ENCODE data around the gene RUNX2.
A peak's percentile ranks its signal among the peaks of the same experiment; 100 is the strongest.

Gene RUNX2

GRCh38 chr6:45479834-45480751 is 152.0 kb downstream of the RUNX2 start:
- DNase-seq (ENCODE audit: extremely low read depth, insufficient read length), result peak; percentile 25
- Histone ChIP-seq H3K36me3 (ENCODE audit: control insufficient read depth, insufficient read depth, low read length) (no peaks in the 10 kb centered on the region), H3K27me3 (replicated peaks; ENCODE audit: control insufficient read depth, insufficient read depth, low read length) (no peaks in the 10 kb centered on the region; the same call in 1 of the 2 replicates), H3K4me3 (replicated peaks; ENCODE audit: low read depth, low read length) (no peak overlapping the region)
- TF ChIP-seq, protein P1, sequence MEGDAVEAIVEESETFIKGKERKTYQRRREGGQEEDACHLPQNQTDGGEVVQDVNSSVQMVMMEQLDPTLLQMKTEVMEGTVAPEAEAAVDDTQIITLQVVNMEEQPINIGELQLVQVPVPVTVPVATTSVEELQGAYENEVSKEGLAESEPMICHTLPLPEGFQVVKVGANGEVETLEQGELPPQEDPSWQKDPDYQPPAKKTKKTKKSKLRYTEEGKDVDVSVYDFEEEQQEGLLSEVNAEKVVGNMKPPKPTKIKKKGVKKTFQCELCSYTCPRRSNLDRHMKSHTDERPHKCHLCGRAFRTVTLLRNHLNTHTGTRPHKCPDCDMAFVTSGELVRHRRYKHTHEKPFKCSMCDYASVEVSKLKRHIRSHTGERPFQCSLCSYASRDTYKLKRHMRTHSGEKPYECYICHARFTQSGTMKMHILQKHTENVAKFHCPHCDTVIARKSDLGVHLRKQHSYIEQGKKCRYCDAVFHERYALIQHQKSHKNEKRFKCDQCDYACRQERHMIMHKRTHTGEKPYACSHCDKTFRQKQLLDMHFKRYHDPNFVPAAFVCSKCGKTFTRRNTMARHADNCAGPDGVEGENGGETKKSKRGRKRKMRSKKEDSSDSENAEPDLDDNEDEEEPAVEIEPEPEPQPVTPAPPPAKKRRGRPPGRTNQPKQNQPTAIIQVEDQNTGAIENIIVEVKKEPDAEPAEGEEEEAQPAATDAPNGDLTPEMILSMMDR (IDR thresholded peaks at IDR 0.05; ENCODE audit: insufficient read depth, low read length, poor library complexity, severe bottlenecking), result no peak

DNA sequence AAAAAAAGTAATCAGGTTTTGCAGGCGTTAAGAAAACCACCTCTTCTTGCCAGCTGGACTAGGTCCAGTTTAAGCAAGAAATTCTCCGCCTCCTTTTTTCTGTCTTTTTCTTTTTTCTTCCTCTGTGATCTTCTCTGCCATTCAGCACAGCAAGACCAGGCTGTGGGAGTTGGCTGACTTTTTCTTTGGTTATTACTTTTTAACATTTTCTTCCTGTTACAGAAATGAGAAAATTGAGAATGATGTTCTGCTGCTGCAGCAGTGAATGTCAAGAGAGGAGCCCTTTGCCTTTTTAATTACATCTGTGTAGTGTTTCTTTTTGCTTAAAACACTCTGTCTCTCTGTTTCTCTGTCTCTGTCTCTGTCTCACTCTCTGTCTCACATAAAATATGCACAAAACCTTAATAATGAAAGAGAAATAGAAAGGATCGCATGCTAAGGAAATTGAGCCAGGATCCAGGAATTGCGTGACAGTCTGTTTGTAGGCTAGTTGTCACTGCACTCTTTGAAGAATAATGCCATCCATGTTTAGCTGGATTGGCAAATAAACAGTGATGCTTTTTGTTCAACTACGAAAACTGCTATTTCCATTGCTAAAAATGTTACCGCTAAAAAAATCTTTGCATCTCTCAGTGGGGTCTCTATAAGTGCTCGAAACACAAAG is 152.8 kb downstream of the RUNX2 start:
- no peaks in the 10 kb centered on the region; the same call in 1 of the 2 replicates for H3K27me3 ChIP-seq (replicated peaks; ENCODE audit: control insufficient read depth, insufficient read depth, low read length)
- H3K36me3 ChIP-seq (ENCODE audit: control insufficient read depth, insufficient read depth, low read length), result no peaks in the 10 kb centered on the region
- no peak overlapping the region for H3K4me3 ChIP-seq (replicated peaks; ENCODE audit: low read depth, low read length)
- DNase-seq (ENCODE audit: extremely low read depth, insufficient read length), result no peak
- TF ChIP-seq, protein P1 (IDR thresholded peaks at IDR 0.05; ENCODE audit: insufficient read depth, low read length, poor library complexity, severe bottlenecking), result no peak

- TF ChIP-seq, protein P1 (IDR thresholded peaks at IDR 0.05; ENCODE audit: insufficient read depth, low read length, poor library complexity, severe bottlenecking), result no peak
- H3K36me3 ChIP-seq (ENCODE audit: control insufficient read depth, insufficient read depth, low read length), result no peaks in the 10 kb centered on the region
- H3K27me3 ChIP-seq (replicated peaks; ENCODE audit: control insufficient read depth, insufficient read depth, low read length), result no peaks in the 10 kb centered on the region; the same call in 1 of the 2 replicates
- H3K4me3 ChIP-seq (replicated peaks; ENCODE audit: low read depth, low read length), result no peak overlapping the region
- DNase-seq (ENCODE audit: extremely low read depth, insufficient read length), result no peak
Observed at GRCh38 chr6:45483021-45483420, 154.9 kb downstream of the RUNX2 start.

DNA sequence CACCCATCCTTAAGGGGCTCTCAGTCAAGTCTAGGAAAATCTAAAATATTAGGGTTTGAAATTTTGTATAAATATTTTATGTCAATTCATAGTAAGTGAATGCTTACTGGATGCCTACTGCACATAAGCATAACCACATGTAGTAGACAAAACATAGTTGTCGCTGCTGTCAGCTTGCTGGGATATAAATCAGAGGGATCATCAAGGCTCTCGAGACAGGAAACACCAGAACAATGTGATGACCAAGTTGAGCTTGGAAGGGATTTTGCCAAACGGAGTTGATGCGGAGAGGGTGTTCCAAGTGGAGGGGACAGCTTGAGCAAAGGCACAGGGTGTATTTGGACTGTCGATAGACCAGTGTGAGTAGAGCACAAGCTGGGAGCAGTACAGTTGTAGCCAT is 155.4 kb downstream of the RUNX2 start:
- TF ChIP-seq, protein P1 (IDR thresholded peaks at IDR 0.05; ENCODE audit: insufficient read depth, low read length, poor library complexity, severe bottlenecking), result no peak
- H3K27me3 ChIP-seq (replicated peaks; ENCODE audit: control insufficient read depth, insufficient read depth, low read length), result no peaks in the 10 kb centered on the region; the same call in 1 of the 2 replicates
- no peak overlapping the region for H3K4me3 ChIP-seq (replicated peaks; ENCODE audit: low read depth, low read length)

DNA sequence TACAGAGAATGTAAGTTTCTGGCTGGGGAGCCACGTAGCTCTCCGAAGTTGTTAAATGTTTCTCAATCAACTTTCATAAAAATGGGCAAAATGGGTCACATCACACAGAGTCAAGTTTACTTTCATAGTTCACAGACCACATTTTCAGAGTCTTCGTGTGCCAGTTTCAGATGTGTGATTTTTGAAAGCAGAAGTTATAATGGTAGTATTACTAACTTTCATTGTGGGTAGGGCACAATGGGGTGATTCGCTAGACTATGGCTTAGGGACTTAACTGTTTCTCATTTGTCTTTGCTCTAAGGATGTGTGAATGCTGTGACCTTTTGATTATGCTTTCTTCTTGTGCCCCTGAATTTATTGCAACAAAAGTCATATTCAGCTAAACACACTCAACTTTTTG is 158.6 kb downstream of the RUNX2 start:
- Histone ChIP-seq H3K36me3 (ENCODE audit: control insufficient read depth, insufficient read depth, low read length) (no peaks in the 10 kb centered on the region), H3K27me3 (replicated peaks; ENCODE audit: control insufficient read depth, insufficient read depth, low read length) (no peaks in the 10 kb centered on the region), H3K4me3 (replicated peaks; ENCODE audit: low read depth, low read length) (no peak overlapping the region)
- TF ChIP-seq, protein P1 (IDR thresholded peaks at IDR 0.05; ENCODE audit: insufficient read depth, low read length, poor library complexity, severe bottlenecking), result no peak
- no peak for DNase-seq (ENCODE audit: extremely low read depth, insufficient read length)

More for the DNA sequence above, 155.4 kb downstream of the RUNX2 start:
- H3K36me3 ChIP-seq (ENCODE audit: control insufficient read depth, insufficient read depth, low read length), result no peaks in the 10 kb centered on the region
- no peak for DNase-seq (ENCODE audit: extremely low read depth, insufficient read length)
